Neural progenitor cell (in vitro differentiated cells): ENCODE data around the gene AMER1.

ENCODE experiments used
- EZH2 ChIP-seq: fragments of 200-600 bp; sonication (generic); IDR thresholded peaks from 2 replicates; pipeline ENCODE4 v1.6.1; 2017; ENCODE audit warnings: antibody characterized with exemption, mild to moderate bottlenecking, moderate library complexity
- EZH2phosphoT487 ChIP-seq: fragments of 200-600 bp; sonication (generic); IDR thresholded peaks from 2 replicates; pipeline ENCODE4 v1.6.1; 2017; ENCODE audit warnings: antibody characterized with exemption
- TF ChIP-seq, protein P1 (sequence below): fragments of 200-600 bp; sonication (generic); IDR thresholded peaks from 2 replicates; pipeline ENCODE4 v1.5.1; 2017; ENCODE audit warnings: antibody characterized with exemption, mild to moderate bottlenecking

GRCh38 chrX:64192673-64193072, 12.8 kb downstream of the AMER1 start:
- TF ChIP-seq, protein P1, sequence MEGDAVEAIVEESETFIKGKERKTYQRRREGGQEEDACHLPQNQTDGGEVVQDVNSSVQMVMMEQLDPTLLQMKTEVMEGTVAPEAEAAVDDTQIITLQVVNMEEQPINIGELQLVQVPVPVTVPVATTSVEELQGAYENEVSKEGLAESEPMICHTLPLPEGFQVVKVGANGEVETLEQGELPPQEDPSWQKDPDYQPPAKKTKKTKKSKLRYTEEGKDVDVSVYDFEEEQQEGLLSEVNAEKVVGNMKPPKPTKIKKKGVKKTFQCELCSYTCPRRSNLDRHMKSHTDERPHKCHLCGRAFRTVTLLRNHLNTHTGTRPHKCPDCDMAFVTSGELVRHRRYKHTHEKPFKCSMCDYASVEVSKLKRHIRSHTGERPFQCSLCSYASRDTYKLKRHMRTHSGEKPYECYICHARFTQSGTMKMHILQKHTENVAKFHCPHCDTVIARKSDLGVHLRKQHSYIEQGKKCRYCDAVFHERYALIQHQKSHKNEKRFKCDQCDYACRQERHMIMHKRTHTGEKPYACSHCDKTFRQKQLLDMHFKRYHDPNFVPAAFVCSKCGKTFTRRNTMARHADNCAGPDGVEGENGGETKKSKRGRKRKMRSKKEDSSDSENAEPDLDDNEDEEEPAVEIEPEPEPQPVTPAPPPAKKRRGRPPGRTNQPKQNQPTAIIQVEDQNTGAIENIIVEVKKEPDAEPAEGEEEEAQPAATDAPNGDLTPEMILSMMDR: no peak
- TF ChIP-seq EZH2phosphoT487 (no peak), EZH2 (no peak)
